ENCODE results near the gene TROAP.

DNA sequence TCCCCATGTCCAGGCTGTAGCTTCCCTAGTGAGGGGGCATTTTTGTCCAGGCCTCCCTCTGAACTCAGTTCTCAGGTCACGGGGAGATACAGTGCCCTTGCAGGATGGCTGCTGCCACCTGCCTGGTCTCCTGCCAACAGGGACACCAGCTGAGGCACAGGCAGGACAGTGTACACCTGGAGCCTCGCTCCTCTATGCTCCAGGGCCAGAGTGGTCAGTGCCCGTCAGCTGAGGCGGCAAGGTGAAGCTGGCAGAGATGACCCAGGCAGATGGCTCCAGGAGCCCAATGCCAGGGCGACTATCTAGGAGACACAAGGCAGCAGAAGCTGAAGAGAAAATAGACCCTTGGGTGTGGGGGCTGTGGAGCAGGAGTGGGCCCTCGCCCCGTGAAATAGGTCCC lies 45.6 kb upstream of the TROAP start:
- TF ChIP-seq GATA2 (IDR thresholded peaks at IDR 0.05; ENCODE audit: low read depth, low read length) (no peak), GATA3 (IDR thresholded peaks at IDR 0.05; ENCODE audit: low read depth, low read length) (no peak)
